GM18870 (cell line): Measurements from ENCODE around the gene SURF4.
"Not testable (repeated sequence)": the region's sequence is repeated elsewhere in the genome, so short reads cannot be mapped to it uniquely, and the experiment has no call there.

Source experiments
- ATAC-seq: cut with Tn5 transposase; IDR thresholded peaks from one replicate; pipeline ENCODE4 v1.9.1; 2021; ENCODE audit warnings: moderate library complexity; ENCODE audit not compliant: unreplicated experiment

SURF4 gene

DNA sequence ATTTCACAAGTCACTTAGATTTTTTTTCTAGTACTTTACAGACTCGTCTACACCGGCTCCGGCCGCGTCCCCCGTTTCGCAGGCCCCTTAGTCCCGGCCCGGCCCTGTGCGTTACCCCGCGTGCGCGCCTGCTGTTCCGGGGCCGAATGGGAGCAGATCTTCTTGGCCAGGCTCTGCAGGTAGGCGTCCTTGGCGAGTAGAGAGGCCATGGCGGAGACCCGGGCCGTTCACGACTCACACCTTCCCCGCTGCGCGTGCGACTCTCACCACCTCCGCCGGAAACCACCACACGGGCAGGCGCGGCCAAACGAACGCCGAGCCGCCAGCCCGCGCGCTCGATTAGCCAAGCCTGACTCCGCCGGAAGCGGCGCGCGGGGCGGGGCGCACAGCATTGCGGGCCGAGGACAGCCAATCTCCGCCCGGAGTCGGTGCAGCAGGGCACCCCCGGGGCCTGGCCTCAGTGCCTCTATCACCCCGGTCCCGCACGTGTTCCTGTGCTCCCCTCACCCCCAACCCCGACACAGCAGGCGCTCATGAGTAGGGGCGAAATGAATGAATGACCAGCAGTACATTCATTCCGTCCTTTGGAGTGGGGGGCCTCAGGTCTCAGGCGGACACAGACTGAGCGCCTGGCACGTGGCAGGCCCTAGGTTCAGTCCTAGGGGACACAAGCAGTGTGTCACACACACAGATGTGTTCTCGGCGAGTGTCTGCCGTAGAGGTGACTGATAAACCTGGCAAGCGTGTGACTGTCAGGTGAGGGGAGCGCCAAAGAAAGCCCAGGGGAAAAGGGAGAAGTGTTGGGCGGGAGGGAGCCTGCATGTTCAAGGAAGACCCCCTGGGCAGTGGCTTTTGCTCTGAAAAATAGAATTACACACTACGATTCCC, 39.7 kb downstream of the SURF4 start, which contains the start of gene SURF6:
Gene SURF6, minus strand, starts transcription at position 265 of the 888 bp plus-strand sequence. Its CDS starts 56 bp downstream, at position 209.
- ATAC-seq, result no peak

DNA sequence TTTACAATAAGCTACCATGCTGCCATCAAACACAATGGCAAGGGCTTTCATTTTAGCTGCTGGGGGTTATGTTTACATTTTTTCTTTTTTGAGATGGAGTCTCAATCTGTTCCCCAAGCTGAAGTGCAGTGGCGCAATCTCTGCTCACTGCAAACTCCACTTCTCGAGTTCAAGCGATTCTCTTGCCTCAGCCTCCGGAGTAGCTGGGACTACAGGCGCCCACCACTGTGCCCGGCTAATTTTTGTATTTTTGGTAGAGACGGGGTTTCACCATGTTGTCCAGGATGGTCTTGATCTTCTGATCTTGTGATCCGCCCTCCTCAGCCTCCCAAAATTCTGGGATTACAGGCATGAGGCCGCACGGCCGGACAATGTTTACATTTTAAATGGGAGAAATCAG, 41.0 kb downstream of the SURF4 start:
- ATAC-seq, result not testable (repeated sequence)

DNA sequence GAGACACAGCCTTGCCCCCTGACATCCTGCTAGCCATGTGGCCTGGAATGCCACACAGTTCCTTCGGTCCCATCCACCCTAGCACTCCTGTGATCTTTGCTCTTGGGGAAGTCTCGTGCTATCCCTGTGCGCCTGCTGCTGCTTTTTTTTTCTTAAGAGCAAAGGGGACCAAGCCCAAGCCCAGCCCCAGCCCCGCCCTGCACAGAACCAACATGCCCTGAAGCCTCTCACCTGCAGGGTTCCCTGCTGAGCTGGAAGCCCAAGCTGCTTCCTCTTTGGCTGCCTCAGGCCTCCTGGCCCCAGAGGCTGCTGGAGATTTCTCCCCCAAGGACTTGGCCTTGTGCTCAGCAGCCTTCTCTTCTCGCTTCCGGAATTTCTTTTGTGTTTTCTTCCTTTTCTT, 41.7 kb downstream of the SURF4 start:
- no peak for ATAC-seq

DNA sequence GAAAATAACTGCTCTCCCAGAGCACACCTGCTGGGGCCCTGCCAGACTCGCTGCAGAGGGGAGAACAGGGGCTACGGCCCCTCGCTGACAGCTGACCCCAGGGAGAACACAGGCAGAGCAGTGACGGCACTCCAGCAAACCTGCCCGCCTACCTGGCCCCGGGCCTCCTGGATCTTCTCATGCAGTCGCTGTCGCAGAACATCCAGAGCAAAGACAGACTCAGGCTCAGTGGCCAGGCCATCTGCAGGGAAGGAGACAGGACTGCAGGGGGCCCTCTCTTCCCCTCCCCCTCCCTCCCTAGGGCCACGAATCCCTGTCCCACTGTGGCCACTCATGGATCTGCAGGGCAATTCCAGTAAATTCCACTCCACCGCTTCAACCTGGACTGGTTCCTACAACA, 42.3 kb downstream of the SURF4 start:
- no peak for ATAC-seq

DNA sequence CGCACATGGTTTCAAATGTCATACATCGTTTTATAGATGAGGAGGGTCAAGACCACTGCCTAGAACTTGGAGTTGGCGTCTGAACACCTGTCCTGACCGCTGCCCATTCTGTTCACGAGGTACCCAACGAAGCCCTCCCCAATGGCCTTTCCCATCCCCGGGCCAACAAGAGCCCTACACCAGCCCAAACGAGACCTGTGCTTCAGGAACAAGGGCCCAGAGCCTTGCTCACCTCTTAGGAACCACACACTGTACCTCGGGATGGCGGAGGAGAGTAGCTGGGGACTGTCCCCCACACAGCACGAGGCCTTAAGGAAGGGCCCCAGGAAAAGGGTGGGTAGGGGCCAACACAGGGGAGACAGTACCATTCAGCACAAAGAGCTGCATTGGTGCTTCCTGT, 42.8 kb downstream of the SURF4 start:
- ATAC-seq, result no peak

DNA sequence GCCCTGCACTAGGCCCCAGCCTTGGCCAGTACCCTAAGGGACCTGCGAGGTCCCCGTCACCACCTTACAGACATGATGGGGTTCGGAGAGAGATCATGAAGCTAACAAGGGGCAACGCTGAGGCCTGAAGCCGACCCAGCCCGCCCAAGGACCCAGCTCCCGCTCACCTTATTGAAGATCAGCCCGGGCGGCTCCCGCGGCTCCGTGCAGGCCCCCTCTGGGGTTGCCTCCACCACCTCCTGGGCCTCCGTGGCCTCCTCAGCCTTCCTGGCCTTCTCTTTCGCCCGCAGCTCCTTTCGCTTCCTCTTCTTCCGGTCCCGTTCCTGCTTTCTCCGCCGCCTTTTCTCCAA, 43.5 kb downstream of the SURF4 start:
- no peak for ATAC-seq

DNA sequence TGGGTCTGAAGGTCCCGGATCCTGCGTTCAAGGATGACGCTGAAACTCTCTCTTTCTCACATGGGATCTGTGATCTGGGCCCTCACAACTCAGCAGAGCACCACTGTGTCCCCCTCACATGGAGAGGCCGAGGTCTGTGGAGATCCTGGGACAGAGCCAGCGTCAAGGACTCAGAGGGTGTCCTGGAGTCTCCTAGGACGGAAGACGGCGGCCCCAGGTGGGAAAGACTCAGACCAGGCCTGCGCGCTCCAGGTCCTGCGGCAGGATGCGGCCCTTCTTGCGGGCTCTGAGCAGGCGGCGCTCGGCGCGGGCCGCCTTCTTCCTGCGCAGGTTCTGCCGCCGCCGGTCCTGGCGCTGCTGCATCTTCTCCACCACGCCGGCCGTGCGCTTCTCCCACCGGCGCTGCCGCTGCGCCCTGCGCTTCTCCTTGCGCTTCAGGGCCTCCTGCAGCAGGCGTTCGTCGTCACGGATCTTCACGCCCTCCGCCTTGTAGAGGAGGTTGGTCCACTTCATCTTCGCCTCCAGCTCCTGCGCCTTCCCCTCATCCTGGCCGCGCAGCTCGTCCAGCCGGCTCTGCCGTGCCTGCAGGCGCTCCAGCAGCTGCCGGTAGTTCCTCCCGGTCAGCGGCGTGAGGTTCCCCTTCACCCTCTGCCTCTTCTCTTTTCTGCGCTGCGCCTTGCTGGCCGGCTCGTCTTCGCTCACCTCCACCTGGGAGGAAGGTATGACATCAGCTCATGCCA, 44.0 kb downstream of the SURF4 start:
- ATAC-seq, result no peak

DNA sequence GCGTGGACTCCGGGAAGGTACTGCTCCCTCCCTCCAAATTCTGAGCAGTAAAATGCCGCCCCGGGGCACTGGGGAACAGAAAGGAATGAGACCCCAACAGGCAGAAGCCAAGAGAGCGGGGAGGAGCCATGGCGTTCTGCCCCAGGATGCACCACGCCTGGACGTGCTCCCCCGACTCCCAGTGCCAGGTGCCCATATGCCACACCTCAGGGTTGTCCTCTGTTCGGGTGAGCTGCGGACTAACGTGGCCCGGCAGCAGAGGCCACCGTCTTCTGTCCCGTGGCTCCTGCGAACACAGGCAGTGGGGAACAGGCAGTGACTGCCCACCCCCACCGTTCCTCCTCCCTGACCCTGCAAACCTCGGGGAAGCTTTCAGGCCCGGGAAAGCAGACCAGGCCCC, 44.6 kb downstream of the SURF4 start:
- no peak for ATAC-seq

DNA sequence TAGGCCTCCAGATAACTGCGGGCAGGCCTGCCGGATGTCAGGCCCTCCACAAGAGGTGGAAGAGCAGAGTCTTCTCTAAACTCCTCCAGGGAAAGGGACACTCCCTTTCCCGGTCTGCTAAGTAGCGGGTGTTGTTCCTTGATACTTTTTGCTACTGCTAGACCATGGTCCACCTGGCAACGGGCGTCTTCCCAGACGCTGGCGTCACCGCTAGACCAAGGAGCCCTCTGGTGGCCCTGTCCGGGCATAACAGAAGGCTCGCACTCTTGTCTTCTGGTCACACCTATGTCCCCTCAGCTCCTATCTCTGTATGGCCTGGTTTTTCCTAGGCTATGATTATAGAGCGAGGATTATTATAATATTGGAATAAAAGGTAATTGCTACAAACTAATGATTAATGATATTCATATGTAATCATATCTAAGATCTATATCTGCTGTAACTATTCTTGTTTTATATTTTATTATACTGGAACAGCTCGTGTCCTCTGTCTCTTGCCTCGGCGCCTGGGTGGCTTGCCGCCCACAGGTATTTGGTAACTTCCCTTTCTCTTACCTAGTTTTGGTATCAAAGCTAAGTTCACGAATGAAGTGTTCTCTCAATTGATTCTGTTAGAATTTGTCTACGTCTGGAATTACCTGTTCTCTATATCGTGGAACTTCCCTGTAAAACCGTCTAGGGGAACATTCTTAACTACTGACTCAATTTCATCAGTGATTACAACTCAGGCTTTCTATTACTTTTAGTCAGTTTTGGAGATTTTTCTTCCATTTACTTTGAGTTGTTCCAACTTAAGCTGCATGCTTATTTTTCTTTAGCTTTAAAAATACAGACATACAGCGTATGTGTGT, 46.3 kb downstream of the SURF4 start:
- ATAC-seq, result not testable (repeated sequence)

DNA sequence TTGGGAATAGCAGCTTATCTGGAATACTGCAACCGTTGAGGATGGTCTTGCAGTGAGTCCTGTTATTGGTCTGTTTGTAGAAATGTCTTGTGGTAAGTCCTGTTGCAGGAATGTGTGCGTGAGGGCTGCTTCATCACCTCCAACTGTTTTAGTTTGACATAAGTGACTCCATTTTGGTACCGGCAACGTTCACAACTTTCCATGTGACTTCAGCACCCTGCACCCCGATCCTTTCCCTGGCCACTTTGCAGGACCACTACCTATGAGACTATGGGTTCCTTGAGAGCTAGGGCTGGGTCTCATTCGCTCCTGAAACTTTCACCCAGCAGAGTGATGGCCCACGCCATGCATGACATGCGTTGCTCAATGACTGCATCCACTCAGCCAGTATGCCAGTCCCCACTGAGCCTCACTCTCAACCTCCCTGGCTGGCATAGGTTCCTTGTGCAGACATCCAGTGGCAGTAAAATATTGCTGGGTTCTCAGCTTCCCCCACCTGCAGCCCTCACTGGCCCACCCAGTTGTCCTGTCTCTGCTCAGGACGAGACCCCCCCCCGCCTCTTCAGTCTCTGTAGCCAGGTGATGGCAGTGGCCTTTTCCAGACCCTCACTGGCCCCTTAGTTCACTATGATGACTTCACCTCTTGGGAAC, 47.9 kb downstream of the SURF4 start:
- ATAC-seq, result no peak

DNA sequence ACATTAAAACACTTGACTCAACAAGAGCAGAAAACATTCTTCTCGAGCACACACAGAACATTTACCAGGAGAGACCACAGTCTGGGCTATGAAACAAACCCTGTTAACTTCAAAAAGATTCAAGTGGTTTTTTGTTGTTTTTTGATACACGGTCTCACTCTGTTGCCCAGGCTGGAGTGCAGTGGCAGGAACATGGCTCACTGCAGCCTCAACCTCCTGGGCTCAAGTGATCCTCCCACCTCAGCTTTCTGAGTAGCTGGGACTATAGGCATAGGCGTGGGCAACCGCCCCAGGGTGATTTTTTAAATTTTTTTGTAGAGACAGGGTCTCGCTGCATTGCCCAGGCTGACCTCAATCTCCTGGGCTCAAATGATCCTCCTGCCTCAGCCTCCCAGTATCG, 48.8 kb downstream of the SURF4 start:
- ATAC-seq, result not testable (repeated sequence)

DNA sequence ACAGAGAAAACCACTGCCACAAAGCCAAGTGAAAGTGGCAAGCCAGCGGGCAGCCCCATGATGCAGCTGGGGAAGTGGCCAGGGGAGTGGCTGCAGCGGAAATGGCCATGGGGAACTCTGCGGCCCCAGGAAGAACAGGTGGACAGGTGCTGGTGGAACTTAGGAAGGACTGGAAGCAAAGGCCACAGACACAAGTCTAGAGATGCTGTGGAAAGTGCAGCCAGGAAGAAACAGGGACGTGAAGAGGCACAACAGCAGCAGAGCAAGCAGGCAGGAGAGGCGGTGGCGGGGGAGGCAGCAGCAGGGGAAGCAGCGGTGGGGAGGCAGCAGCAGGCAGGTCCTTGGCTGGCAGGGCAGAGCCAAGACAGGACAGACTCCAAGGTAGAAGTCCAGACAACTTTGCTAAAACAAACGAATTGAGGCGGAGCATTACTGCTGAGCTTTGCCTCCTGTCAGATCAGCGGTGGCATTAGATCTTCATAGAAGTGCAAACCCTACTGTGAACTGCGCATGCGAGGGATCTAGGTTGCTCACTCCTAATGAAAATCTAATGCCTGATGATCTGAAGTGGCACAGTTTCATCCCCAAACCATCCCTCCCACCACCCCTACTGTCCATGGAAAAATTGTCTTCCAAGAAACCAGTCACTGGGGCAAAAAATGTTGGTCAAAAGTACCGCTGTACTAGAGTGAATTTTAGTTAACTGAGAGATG, 51.7 kb downstream of the SURF4 start:
- no peak for ATAC-seq

DNA sequence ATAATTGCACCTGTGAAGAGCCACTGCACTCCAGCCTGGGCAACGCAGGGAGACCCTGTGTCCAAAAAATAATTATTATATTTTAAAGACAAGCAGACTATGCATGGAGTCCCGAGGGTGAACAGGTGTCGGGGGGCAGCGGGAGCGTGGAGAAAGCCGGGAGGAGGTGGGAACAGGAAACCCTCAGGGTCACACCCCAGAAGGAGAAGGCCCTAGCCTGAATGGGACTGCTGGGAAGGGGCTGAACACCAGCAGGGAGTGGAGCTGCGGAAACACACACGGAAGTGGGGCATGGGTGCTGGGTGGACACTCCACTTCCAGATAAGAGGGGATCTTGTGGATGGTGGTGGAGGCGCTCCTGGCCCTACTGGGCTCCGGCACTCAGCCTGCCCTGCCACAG, 52.6 kb downstream of the SURF4 start:
- ATAC-seq, result no peak

DNA sequence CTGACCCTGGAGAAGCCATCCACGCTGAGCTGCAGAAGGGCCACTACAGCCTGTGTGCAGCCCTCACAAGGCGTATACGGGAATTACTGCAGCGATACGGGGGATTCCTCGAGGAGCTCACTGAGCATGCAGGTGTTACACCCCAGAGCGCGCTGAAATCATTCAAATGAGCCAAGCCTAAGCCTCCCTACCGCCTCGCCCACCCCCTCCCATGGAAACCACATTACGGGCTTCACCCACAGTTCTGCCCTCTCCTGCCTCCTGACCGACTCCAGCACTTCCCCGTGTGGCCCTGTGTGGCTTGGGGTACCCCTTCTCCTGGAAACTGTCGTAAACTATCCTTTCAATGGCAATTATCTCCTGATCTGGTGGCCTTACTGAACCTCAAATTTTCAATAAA, 53.2 kb downstream of the SURF4 start:
- no peak for ATAC-seq

DNA sequence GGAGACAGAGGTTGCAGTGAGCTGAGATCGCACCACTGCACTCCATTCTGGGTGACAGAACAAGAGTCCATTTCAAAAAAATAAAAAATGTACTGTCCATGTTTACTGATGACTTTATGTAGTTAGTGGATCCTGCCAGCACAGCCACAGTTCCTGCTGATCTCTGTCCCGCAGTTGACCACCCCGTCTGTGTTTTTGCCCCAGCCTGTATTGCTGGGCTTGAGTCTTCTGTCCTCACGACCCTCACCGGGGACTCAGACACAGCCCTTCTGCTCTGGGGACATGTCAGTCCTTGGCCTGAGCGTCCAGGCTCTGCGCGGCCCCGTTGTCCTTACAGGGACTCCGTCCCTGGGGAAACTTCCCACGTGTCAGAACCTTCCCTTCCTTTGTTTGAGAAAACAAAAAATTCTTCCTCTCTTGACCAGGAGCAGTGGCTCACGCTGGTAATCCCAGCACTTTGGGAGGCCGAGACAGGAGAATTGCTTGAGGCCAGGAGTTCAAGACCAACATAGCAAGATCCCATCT, 54.4 kb downstream of the SURF4 start:
- ATAC-seq, result no peak

DNA sequence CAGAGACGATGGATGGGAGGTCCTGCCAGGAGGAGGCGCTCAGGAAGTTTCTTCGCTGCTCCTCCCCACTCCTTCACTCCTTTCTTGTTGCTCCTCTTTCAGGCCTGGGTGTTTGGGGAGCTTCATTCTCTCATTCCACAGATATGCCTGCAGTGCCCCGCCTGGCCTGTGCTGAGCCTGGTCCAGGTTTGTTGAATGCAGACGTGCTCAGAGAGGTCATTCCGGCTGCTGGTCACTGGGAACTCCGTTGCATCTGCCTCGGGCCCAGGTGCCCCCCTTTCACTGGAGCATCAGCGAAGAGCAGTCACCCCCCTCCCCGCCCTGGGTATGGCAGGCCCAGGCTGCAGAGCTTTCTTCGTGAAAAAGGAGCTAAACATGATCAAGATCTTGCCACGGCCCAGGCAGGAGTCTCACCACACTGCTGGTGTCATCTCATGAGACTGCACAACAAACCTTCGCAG, 55.4 kb downstream of the SURF4 start:
- no peak for ATAC-seq

DNA sequence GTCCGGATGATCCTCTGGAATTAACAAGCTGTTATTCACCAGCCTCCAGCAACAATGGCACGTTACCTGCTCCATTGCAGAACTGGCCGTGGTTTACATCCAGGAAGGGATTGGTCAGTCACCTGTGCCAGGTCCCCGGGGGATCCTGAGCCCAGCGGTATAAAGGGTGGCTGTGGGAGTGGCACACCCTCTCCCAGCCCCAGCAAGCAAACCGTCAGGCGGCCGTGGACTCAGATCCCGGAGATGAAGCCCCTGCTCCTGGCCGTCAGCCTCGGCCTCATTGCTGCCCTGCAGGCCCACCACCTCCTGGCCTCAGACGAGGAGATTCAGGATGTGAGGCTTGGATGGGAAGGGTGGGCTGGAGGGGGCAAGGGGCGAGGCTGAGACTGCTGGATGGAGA, 58.3 kb downstream of the SURF4 start:
- ATAC-seq, result not testable (repeated sequence)

DNA sequence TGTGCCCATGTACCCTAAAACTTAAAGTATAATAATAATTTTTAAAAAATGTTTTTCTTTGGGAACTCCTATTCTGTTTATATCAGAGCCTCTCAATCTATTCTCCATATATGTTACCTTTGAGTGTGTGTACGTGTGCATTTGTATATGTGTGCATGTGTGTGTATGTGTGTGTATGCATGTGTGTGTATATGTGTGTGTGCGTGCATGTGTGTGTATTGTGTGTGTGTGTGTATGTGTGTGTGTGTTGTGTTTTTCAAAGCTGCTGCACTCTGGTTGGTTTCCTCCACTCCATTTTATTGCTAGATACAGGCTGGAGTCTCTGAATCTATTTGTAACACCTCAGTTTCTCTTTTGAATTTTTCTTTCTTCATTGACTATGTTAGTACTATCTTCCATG, 59.9 kb downstream of the SURF4 start:
- ATAC-seq, result no peak
